Epithelial cell of prostate (primary cell): ENCODE data around the gene ROM1.
"Not testable (repeated sequence)": the region's sequence is repeated elsewhere in the genome, so short reads cannot be mapped to it uniquely, and the experiment has no call there.

Experiments used
- DNase-seq: peaks from one replicate; pipeline ENCODE4 v3.0.0-alpha.2; 2011; ENCODE audit warnings: low read depth, low spot score
- H3K27ac ChIP-seq: fragments of 450-650 bp; 2 replicates; pipeline ENCODE4 v1.5.1; 2017; ENCODE audit warnings: mild to moderate bottlenecking

Gene ROM1

GRCh38 chr11:62605902-62606301 is 7.2 kb upstream of the ROM1 start:
- H3K27ac ChIP-seq: no peak overlapping the region
- DNase-seq: no peak

- no peak for DNase-seq
- H3K27ac ChIP-seq: no peak overlapping the region
Measured at GRCh38 chr11:62607714-62608113, 5.3 kb upstream of the ROM1 start.

GRCh38 chr11:62608776-62609175 is 4.3 kb upstream of the ROM1 start:
- DNase-seq: no peak

GRCh38 chr11:62610403-62610802 is 2.7 kb upstream of the ROM1 start:
- no peak overlapping the region for H3K27ac ChIP-seq
- no peak for DNase-seq

More at GRCh38 chr11:62608776-62609175, 4.3 kb upstream of the ROM1 start:
- no peak overlapping the region for H3K27ac ChIP-seq

GRCh38 chr11:62610814-62611704 is 2.0 kb upstream of the ROM1 start:
- peak overlapping the region; percentile 67 for H3K27ac ChIP-seq
- no peak for DNase-seq

- DNase-seq: no peak
Measured at GRCh38 chr11:62611705-62612365, 1.2 kb upstream of the ROM1 start.

GRCh38 chr11:62613291-62613778 is 278 bp downstream of the ROM1 start:
- DNase-seq: no peak
- H3K27ac ChIP-seq: peak overlapping the region; percentile 67

More at GRCh38 chr11:62611705-62612365, 1.2 kb upstream of the ROM1 start:
- H3K27ac ChIP-seq: peak overlapping the region; percentile 67

GRCh38 chr11:62614275-62614674 is 1.2 kb downstream of the ROM1 start:
- peak; percentile 33 for DNase-seq
- no peak overlapping the region for H3K27ac ChIP-seq

- DNase-seq: no peak
- no peak overlapping the region for H3K27ac ChIP-seq
Measured at GRCh38 chr11:62615521-62615920, 2.5 kb downstream of the ROM1 start.

GRCh38 chr11:62616957-62617356 is 3.9 kb downstream of the ROM1 start:
- not testable (repeated sequence) for H3K27ac ChIP-seq, DNase-seq

GRCh38 chr11:62621027-62621566 is 8.0 kb downstream of the ROM1 start:
- DNase-seq: no peak
- H3K27ac ChIP-seq: peak overlapping the region; percentile 88

GRCh38 chr11:62621567-62622470 is 8.8 kb downstream of the ROM1 start, which contains the start of gene B3GAT3:
Gene B3GAT3, minus strand, starts transcription at chr11:62621986. Its CDS starts 39 bp downstream, at chr11:62621947.
- peak within 1 kb of the TSS; percentile 88 for H3K27ac ChIP-seq
- DNase-seq: peak; percentile 97

GRCh38 chr11:62622476-62623089 is 9.5 kb downstream of the ROM1 start:
- no peak for DNase-seq
- H3K27ac ChIP-seq: peak overlapping the region; percentile 88

GRCh38 chr11:62627713-62628112 is 14.7 kb downstream of the ROM1 start:
- H3K27ac ChIP-seq: no peak overlapping the region
- DNase-seq: no peak

- H3K27ac ChIP-seq: no peak overlapping the region
- no peak for DNase-seq
Measured at GRCh38 chr11:62632492-62632891, 19.4 kb downstream of the ROM1 start.

- H3K27ac ChIP-seq: no peak overlapping the region
- no peak for DNase-seq
Measured at GRCh38 chr11:62644220-62644619, 31.2 kb downstream of the ROM1 start.

GRCh38 chr11:62645671-62645945 is 32.6 kb downstream of the ROM1 start:
- no peak for DNase-seq
- H3K27ac ChIP-seq: peak overlapping the region; percentile 59

- DNase-seq: peak; percentile 80
- peak within 1 kb of the TSS; percentile 59 for H3K27ac ChIP-seq
Measured at GRCh38 chr11:62645946-62646824, 33.1 kb downstream of the ROM1 start, which contains the start of gene GANAB. Gene GANAB, minus strand, starts transcription at chr11:62646613. Its CDS starts 14 bp downstream, at chr11:62646599.
